Measurements from ENCODE around the gene SERP1.

Gene SERP1

DNA sequence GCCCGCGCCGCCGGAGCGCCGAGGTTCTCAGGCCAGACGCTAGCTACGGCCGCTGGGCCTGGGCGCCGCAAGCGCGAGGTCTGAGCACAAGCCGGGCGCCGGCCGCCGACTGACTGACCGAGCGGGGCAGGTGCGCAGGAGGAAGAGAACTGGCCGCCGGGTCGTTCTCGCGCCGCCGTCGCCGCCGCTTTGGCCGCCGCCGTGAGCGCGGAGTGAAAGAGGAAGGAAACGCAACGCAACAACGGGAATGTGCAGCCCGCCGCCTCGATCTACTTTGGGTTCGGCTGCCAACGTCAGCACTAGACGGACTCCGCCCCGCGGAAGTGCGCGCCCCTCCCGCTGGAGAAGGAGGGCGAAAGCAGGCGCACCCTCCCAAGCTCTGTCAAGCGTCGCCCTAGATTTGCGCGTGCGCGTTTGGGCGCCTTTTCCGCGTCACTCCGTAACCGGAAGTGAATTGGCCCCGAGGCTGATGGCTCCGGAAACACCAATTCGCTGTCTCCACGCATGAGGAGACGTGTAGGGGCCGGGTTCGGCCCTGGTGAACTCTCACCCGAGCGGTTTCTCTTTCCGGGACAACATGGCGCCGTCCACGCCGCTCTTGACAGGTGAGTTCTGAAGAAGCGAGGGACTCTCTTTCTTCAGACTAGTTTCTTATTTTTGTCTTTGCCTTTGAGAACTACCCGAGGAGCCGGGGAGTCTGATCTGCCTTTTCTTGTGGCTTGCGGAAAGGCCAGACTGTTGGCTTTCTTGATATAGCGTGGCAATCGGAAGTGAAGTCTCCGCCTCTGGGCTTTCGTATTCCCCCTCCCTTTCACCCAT lies at the start of gene SERP1, which contains the start of gene EIF2A:
TSS of gene SERP1 (minus strand) at position 271 of the 819 bp plus-strand sequence. CDS start 361 bp downstream, outside the sequence.
TSS of gene EIF2A (plus strand) at position 562 of the 819 bp plus-strand sequence. CDS start at position 578, 16 bp downstream.
- peak; percentile 99 for DNase-seq

DNA sequence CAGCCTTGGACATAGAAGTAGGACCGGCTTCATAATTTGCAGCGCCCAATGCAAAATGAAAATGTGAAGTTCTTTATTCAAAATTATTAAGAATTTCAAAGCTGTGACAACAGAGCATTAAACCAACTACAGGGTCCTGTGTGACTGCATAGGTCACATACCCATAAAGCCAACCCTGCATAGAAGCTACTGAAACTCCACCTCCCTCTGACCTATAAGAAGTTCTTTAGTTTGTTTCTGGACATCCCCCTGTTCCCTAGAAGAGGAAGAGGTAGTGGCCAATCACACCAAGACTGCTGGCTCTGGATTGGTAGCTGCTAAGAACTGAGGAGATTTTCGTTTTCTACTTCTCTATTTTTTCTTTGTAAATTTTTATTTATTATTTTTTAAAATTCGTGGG lies 47.9 kb upstream of the SERP1 start:
- no peak for DNase-seq

DNA sequence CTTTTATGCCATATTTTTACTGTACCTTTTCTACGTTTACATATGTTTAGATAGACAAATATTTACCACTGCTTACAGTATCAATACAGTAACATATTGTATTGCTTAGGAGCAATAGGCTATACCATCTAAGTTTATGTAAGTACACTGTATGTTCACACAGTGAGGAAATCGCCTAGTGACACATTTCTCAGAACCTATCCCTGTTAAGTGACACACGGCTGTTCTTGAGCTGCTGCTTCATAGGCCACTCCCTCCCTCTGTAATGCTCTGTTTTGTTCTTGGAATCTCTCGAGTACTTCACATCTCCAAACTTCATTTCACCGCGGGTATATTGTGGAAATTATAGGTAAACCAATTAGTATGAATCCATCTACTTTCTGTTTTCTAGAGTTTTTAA lies 43.5 kb upstream of the SERP1 start:
- no peak for DNase-seq

DNA sequence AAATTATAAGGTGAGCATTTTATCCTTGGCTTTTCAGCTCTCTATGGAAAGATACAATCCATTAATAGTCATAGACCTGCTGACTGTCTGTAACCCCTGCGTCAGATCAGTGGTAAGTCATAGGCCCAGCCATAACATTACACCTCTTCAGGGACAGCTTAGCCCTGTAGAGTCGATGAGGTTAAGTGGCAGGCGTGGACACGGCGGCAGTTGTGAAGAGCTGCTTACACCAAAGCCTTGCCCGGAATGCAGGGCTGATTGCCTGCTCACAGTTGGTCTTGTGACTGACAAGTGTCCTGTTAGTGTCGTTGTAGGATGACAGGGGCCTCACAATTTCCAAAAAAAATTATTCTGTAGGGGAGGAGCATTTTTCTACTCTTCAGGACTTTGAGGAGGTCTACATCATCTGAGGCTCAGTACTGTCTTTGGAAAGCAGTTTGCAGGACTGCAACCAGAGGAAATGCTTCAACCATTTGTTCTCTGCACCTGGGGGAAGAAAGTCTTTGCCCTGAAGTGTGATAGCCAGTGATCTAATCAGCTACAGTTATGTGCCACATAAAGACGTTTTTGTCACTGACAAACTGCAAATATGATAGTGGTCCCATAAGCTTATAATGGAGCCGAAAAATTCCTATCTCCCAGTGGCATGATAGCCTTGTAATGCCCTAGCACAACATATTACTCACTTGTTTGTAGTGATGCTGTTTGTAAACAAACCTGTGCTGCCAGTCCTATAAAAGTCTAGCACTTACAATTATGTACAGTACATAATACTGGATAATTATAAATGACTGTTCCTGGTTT lies 41.9 kb upstream of the SERP1 start:
- DNase-seq, result no peak

DNA sequence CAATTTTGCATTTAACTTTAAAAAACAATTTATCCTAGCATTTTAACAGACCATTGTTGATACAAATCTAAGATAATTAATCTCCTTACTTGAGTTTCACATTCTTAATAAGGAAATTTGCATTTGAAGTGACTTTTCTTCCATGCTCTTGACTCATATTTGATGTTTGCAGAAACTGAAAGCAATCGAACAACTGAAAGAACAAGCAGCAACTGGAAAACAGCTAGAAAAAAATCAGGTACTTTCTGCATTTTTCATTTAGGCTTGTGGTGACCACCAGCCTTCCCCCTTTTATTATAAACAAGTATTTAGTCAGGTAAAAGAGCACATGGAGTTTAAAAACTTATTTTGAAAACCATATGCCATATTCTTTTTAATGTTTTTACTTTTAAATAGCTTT lies 36.7 kb upstream of the SERP1 start:
- DNase-seq, result no peak

DNA sequence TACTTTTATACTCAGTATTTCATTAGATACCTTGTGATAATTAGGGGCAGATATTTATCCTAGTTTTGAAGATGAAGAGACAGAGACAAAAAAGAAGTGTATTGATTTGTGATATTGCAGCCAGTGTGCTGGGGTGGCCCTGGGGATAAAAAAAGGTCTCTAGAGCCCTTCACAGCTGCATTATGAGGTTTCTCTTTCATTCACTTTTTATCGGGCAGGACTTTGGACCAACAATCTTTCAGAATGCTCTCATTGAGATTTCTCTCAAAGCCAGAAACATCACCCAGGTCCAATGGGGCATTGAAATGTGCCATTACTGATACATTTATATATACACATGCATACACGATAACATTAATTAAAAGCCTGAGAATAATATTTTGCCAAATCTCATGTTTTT lies 36.3 kb upstream of the SERP1 start:
- DNase-seq, result no peak

DNA sequence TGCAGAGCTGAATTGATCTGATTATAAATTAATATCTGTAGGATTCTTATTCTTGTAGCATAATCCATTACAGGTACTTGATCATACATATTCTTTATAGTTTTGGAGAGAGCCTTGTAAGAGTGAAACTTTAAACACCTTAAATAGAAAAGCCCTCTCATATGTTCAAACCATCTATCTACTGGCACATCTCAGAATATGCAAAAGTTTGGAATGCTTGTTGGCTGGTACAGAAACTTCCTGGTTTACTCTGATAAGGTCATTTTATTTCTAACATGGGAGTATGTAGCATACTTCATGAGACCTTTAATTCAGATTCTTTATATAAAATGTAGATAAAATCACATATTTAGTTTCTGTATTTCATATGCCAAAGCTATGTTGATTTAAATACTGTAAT lies 34.9 kb upstream of the SERP1 start:
- DNase-seq, result no peak

DNA sequence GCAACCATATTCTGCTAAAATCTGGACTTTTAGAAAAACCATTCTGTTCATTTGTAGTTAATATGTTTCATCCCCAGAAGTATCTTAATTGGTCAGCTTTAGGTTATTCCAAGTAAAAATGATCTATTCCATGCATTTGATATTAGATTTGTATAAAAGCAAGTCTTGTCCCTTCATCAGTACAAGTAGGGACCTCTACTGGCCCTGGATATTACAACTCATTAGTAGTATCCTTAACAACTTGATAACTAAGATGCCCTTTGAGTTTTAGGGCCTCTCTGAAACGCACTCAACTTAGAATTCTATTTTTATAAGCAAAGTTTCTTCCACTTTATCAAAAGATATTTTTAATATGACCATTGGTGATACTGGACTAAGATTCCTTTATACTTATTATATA lies 31.6 kb upstream of the SERP1 start:
- DNase-seq, result no peak

DNA sequence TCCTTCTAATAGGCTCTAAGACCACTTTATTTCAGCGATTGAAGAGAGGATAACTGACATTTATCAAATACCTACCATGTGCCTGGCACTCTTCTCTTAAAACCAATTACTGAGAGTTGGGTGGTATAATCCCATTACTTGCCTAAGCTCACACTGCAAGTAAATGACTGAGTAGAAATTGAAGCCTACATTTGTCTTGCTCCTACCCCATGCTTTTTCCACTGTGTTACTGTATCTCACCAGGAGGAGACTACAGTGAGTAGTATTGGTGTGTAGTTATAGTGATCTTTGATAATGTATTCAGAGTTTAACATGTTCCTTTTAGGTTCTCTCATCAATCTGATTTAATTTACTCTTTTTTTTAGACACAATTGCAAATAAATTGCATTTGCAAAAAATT lies 21.0 kb upstream of the SERP1 start:
- DNase-seq, result no peak

DNA sequence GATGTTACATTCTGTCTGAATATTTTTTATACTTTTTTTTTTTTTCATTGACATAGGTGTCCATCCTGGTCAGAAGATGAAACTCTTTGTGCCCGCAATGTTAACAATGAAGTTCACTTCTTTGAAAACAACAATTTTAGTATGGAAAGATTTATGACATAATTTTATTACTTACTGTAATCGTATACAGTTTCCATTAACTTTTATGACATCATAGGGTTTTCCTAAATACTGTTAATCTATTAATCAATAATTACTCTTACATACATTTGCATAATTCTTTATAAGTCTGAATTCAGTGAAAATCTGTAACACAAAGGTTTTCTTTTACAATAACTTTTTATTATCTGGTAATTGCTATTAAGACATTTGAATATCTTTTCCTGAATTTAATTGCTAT lies 17.9 kb upstream of the SERP1 start:
- DNase-seq, result no peak

DNA sequence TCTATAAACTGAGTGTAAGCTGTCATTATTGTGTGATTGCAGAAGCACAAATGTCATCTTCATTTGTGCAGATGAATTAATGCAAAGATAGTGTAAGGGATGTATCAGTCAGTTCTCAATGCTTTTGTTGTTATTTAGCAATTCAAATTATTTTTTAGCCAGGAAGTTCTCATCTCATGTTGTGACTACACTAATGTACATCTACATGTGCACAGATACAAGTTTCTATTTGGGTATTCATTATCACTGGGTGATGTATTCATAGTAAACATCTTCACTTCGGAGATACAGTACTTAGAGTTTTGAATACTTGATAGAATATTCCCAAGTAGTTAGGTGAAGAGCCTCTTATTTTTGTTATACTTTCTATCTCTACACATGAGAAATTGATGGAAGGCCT lies 11.4 kb upstream of the SERP1 start:
- no peak for DNase-seq

DNA sequence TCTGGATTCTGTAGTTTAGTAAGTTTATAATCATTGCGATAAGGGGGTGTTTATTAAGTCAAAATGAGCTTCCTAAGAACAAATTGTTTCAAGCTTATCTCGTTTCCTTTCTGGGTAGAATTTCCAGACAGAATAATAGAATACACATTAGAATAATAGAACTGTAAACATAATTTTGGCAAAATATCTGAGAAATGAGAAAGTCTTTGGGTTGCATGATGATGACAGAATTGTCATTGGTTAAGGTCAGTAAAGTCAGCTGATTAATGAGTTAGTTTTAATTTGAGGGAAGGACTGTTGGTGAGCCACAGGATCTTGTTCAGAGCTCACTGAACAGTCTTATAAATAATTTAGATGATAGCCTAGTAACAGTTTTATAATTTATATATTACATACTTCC lies 10.5 kb upstream of the SERP1 start:
- DNase-seq, result no peak

DNA sequence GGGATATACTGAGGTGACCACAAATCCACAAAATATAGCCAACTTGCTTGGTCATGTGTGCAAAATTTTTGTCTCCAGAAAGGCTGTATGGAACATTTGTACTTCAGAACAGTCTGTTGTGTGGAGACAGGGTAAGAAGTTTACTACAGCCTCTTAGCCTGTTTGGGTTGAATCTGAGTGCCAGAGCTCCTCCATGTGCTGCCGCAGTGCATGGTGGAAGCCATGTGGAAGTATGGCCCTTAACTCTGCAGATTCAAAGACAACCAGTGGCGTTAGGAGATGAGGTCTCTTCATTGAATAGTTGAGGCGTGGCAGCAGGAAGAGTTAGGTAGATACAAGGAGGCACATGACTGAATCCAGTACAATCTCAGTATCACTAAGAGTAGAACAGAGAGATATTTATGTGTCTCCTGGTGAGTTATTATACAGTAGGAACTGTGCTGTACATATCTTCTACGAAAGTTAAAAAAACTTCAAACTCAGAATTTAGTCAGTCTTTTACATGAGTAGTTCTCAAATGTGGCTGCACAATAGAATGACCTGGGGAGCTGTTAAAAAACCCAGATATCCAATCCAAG lies 9.7 kb upstream of the SERP1 start:
- no peak for DNase-seq

DNA sequence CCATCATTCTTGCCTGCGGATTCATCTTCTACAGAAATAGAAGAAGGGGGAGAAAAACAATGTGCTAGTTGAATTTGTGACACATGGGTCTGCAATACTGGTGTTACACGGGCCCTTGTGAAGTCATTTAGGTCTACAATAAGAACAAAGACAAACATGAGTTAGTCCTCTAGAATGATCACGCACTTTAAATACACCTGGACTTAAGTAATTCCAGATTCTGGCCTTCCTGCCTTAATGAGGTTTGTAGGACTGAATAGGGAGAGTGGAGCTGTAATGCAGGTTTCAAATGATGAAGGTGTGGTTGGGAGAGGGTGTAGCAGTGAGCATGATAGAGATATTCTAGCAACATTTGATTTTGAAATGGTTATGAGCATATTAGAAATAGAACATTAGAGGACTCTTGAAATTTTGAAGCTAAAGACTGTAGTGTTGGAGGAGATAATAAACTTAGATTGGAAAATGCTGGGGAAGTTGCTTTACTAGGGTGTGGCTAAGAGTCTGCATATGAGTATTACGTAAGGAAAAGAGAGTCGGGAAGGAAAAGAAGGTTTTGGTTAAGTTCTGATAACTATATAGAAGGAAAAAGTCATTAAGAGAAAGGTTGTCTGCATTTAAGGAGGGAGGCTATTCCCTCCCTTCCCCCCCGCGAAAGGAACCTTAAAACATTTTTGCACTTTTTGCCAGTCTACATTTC lies 897 bp upstream of the SERP1 start:
- DNase-seq, result no peak

DNA sequence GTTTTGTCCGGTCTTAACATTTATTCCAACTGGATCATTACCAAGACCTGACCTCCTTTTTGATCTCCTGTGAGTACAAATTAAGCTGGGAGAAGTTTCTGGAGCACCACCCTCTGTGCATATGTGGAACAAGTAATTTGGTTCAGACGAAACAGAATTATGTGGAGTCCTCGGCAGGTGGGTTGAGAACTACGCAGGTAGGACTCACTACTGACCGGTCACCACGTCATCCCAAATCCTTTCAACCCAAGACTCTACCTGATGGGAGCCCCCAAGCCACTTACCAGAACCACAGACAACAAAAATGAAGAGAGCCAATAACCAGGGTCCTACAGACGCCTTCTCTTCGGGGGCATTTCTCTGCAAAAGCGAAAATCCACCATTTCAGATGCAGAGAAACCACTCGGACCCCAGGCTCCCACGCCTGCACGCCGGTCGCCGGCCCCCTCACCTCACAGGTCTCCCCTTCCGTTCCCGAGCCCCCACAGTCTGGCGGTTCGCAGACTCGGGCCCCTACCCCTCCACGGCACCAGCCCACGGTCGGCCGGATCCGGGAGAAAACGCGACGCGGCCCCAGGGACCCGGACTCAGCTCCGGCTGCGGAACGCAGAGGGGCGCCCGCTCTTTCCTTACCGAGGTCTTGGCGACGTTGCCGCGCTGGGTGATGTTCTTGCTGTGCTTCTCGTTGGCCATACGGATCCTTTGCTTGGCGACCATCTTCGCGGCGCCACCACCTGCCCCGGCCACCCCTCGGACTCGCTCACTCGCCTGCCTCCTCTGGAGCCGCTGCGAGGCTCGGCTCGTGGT lies 674 bp downstream of the SERP1 start:
- DNase-seq, result peak; percentile 20

DNA sequence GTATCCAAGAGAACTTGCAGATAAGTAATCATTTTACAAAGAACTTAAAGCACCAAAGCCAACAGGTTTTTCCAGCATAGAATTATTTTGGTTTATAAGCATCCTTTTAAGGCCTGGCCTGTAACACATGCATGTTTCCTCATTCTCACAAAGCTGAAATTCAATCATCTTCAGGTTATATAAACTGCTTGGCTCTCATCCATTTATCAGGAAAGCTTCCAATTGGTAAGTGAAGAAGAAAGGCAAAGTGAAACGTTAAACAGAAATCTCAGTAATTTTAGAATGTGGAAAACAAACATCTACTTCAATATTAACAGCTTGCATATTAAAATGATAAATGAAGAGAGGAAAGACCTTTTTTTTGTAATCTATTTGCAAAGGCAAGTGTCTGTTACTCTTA lies 1.6 kb downstream of the SERP1 start:
- DNase-seq, result no peak

DNA sequence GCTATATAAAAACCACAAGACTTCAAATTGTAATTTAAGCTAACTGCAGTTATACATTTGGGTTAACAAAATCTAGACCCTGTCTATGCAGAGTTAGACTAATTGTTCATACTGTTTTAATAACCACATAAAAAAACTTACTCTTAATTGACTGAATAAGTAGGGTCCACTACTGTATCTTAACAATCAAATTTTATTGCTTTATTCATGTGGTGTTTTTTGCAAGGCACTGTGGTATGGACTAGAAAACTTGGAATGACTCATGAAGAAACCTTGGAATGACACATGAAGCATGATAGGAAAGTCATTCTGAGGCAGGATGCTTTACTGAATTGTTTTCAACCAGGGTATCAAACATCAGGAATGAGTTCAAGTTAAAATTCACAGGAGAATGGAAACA lies 2.3 kb downstream of the SERP1 start:
- DNase-seq, result no peak

DNA sequence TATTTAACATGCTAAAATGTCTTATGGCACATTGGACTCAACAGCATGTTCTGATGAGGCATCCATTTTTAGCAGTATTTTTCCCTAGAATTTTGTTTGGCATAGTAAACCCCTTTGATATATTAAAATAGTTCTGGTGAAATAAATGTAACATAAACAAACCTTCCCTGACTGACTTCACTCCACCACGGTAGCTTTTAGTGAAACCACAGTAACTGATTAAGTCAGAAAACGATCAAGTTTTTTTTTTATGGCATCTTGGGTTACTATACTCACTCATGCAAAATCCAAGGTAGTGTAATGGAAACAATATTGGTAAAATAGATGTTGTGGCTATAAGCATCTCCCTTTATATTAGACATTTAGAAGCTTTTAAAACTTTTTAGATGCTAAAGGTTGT lies 2.8 kb downstream of the SERP1 start:
- no peak for DNase-seq

DNA sequence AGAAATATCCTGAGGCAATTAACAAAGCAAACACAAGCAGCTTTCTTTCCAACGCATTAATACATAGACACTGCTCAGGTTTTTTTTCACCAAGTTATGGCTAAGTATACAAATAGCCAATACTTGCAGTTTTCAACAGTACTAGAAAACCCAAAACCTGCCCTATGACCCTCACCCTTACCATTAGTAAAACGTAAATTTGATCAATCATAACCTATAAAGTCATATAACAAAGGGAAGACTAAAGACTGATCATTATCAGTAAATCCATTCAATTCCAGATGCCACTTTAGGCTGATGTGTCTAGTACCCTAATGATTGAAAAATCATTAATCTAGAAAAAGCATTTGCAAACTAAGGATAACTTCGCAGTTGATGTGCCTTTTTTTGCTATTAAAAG lies 3.2 kb downstream of the SERP1 start:
- DNase-seq, result no peak

DNA sequence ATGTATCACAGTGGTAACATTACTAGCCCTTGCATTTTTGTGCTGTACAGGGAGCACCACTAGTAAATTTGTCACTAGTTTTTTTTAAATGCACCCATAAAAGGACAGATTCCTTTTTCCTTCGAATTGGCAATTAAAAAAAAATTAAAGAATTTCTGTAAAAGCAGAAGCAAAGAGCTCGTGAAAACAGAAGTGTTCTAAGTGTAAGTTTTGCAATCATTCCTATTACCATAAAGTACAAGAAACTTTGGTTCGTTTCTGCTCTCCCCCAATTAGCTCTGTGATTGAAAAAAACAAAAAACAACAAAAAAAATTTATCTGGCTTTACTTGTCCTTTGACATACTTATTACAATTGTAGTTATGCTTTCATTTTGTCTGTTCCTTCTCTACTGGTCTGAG lies 5.3 kb downstream of the SERP1 start:
- DNase-seq, result no peak

DNA sequence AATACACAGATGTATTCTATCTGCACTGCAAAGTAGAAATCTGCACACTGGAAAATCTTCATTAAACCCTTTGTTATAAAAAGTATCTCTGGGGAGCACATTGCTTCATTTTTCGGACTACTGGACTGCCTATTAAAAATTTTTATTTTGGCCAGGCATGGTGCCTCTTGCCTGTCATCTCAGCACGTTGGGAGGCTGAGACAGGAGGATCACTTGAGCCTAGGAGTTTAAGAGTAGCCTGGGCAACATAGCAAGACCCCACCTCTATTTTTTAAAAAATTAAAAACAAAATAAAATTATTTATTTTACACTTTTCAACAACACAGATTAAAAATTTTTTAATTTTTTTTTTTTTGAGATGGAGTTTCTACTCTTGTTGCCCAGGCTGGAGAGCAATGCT lies 6.0 kb downstream of the SERP1 start:
- no peak for DNase-seq
